ENCODE data around the gene ALG11.
A peak's percentile ranks its signal among the peaks of the same experiment; 100 is the strongest.
"Not testable (repeated sequence)": the region's sequence is repeated elsewhere in the genome, so short reads cannot be mapped to it uniquely, and the experiment has no call there.

ALG11 gene

DNA sequence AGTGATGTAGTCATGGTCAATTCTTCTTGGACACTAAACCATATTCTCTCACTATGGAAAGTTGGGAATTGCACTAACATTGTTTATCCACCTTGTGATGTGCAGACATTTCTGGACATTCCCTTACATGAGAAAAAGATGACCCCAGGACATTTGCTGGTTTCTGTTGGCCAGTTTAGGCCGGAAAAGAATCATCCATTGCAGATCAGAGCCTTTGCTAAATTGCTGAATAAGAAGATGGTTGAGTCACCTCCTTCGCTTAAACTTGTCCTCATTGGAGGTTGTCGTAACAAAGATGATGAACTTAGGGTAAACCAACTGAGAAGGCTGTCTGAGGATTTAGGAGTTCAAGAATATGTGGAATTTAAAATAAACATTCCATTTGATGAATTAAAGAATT, 12.3 kb downstream of the ALG11 start, which contains the start of gene UTP14C:
UTP14C (plus strand) TSS at position 211 of the 400 bp plus-strand sequence. CDS start 4,114 bp downstream, outside the sequence.
- no peak for DNase-seq (ENCODE audit: low read depth, low spot score)
- no peak within 1 kb of the TSS for H3K4me3 ChIP-seq (ENCODE audit: low read length)

DNA sequence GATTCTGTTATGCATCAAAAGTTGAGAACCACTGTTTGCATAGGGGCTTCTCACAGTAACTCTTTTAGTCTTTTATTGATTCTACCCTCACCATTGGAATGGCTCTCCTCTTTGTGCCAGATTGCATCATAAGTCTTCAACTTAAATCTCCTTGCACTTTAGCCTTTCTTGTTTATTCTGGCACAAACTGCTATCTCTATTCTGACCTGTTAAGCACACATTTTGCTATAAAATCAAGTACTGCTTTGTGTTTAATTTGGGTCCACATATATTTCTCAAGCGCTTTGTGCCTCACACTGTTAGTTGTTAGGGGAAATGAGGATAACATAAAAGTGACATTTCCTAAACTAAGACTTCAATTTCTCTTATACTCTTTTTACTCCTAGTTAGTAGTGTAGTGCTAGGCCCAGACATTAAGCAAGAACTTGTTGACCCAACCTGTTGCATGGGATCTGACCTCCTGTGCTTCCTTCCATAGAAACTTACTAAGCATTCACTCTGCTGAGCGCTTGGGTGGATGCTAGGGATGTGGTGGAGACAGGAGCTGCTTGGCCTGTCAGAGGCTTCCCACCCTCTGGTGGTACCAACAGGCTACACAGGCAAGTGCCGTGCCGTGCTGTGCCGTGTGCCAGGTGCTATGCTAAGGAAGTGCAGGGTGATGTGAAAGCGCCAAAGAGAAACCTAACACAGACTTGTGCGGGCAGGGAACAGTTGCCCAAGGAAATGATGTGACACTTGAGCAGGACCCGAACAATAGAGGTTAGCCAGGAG, 13.5 kb downstream of the ALG11 start:
- no peak for DNase-seq (ENCODE audit: low read depth, low spot score)
- H3K4me3 ChIP-seq (ENCODE audit: low read length) = no peak overlapping the region

DNA sequence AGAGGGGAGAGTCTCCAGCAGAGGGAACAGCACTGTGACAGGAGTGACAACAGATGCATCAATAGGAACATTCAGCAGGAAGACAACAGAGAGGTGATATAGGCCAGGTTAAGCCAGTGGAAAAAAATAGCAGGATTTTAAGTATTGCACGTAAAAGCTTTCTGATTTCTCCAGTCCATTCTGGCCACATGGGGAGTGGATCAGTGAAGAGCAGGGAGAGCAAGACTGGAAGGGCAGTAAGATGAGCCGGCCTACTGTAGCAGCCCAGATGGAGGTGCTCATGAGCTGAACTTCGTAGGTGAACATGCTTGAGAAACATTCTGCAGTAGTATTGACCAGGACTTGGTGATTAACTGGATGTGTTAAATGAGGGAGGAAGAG, 14.0 kb downstream of the ALG11 start:
- H3K4me3 ChIP-seq (ENCODE audit: low read length) = no peak overlapping the region
- DNase-seq (ENCODE audit: low read depth, low spot score) = no peak

DNA sequence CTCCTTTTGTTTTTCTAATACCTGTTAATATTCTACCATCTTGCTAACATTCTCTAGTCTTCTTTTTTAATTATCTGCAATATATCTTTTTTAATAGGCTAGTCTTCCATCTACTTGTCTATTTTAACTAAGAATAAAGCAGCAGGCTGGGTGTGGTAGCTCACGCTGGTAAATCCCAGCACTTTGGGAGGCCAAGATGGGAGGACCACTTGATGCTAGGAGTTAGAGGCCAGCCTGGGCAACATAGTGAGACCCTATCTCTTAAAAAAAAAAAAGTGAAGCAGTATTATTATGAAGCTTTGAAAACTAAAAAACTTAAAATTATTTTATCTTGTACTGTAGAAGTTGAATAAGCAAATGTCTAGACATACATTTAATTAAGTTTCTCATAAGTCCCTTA, 15.6 kb downstream of the ALG11 start:
- no peak for DNase-seq (ENCODE audit: low read depth, low spot score)
- no peak overlapping the region for H3K4me3 ChIP-seq (ENCODE audit: low read length)

DNA sequence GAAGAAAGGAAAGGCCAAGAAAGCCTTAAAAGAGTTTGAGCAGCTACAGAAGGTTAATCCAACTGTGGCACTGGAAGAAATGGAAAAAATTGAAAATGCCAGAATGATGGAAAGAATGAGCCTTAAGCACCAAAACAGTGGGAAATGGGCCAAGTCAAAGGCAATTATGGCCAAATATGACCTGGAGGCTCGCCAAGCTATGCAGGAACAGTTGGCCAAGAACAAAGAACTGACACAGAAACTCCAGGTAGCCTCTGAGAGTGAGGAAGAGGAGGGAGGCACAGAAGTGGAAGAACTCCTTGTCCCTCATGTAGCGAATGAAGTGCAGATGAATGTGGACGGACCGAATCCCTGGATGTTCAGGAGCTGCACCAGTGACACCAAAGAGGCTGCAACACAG, 17.4 kb downstream of the ALG11 start:
- no peak for DNase-seq (ENCODE audit: low read depth, low spot score)
- H3K4me3 ChIP-seq (ENCODE audit: low read length) = no peak overlapping the region

DNA sequence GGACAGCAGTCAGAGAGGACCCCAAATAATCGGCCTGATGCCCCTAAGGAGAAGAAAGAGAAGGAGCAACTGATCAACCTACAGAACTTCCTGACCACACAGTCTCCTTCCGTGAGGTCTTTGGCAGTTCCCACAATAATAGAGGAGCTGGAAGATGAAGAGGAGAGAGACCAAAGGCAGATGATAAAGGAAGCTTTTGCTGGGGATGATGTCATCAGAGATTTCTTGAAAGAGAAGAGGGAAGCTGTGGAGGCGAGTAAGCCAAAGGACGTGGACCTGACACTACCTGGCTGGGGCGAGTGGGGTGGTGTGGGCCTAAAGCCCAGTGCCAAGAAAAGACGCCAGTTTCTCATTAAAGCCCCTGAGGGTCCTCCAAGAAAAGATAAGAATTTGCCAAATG, 18.2 kb downstream of the ALG11 start:
- not testable (repeated sequence) for H3K4me3 ChIP-seq (ENCODE audit: low read length); DNase-seq (ENCODE audit: low read depth, low spot score)

DNA sequence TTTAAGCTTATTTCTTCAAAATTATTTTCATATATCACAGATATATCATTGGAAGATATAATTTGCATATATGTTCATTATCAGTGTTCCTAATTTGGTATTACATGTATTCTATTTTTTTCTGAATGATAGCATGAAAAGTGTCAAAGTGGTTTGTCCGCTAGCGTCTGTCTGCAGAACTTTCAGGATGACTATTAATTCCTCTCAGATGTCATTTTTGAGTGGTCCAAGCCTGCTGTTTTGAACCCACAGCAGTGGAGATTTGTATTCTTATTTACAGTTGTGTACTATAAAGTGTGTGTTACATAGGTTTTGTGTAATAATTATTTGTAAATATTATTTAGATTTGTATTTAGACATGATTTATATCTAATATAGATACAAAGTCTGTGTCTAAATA, 20.8 kb downstream of the ALG11 start:
- DNase-seq (ENCODE audit: low read depth, low spot score) = no peak
- H3K4me3 ChIP-seq (ENCODE audit: low read length) = no peak overlapping the region

DNA sequence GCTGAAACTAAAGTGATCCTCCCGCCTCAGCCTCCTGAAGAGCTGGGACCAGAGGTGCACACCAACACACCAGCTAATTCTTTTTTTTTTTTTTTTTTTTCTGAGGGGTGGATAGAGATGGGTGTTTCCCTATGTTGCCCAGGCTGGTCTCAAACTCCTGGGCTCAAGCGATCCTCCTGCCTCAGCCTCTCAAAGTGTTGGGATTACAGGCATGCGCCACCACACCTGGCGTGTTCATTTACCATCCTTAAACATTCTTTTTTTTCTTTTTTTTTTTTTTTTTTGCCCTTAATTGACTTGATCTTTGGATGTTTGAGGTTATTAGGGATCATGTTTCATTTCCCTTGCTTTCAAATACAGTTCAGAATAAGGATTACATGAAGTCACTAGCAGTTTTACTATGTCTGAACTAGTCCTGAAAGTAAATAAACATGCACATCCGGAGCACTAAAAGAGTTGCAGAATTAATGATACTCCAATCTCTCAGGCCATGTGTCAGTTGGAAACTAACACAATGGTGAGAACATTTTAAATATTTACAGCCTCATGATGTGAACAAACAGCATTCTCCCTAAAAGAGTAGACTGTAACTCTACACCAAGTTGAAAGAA, 22.5 kb downstream of the ALG11 start:
- H3K4me3 ChIP-seq (ENCODE audit: low read length) = no peak overlapping the region
- no peak for DNase-seq (ENCODE audit: low read depth, low spot score)

DNA sequence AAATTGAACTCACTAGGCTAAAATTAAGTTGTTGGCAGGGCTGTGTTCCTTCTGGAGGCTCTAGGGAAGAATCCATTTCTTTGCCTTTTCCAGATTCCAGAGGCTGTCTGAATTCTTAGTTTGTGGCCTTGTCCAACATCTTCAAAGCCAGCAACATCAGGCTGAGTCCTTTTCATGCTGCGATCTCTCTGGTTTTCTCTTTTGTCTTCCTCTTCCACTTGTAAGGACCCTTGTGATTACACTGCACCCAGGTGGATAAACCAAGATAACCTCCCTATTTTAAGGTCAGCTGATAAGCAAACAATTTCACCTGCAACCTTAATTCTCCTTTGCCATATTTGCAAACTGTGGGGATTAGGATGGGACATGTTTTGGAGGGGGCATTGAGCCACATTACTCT, 23.8 kb downstream of the ALG11 start:
- no peak overlapping the region for H3K4me3 ChIP-seq (ENCODE audit: low read length)
- DNase-seq (ENCODE audit: low read depth, low spot score) = no peak

DNA sequence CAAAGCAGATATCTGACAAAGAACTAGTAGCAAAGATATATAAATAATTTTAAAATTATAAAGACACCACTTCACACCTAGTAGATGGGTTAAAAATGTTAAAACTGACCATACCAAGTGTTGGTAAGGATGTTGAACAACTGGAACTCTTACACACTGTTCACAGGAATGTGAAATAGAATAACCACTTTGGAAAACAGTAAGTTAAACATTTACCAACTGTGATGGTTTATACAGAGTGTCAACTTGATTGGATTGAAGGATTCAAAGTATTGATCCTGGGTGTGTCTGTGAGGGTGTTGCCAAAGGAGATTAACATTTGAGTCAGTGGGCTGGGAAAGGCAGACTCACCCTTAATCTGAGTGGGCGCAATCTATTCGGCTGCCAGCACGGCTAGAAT, 31.5 kb downstream of the ALG11 start:
- no peak for DNase-seq (ENCODE audit: low read depth, low spot score)
- H3K4me3 ChIP-seq (ENCODE audit: low read length) = no peak overlapping the region

DNA sequence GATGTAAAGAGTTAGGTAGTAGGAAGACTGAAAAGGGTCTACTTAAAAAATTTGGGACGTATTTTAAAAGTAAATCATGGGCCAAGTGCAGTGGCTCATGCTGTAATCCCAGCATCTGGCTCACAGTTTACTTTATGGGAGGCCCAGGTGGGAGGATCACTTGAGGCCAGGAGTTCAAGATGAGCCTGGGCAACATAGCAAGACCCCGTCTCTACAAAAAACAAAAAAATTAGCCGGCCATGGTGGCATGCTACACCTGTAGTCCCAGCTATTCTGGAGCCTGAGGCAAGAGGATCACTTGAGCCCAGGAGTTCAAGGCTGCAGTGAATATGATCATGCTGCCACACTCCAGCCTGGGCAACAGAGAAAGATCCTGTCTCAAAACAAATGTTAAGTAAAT, 35.3 kb downstream of the ALG11 start:
- H3K4me3 ChIP-seq (ENCODE audit: low read length) = no peak overlapping the region
- no peak for DNase-seq (ENCODE audit: low read depth, low spot score)

DNA sequence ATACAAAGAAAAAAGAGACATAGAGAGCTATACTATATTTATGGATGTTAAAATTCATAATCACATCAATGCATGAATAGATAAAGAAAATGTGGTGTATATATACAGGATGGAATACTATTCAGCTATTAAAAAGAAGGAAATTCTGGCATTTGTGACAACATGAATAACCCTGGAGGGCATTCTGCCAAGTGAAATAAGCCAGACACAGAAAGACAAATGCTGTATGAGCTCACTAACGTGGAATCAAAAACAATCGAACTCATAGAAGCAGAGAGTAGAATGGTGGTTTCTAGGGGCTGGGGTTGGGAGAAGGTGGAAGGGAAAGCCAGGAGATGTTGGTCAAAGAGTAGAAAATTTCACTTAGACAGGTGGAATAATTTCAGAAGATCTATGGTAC, 36.3 kb downstream of the ALG11 start:
- no peak for DNase-seq (ENCODE audit: low read depth, low spot score)

DNA sequence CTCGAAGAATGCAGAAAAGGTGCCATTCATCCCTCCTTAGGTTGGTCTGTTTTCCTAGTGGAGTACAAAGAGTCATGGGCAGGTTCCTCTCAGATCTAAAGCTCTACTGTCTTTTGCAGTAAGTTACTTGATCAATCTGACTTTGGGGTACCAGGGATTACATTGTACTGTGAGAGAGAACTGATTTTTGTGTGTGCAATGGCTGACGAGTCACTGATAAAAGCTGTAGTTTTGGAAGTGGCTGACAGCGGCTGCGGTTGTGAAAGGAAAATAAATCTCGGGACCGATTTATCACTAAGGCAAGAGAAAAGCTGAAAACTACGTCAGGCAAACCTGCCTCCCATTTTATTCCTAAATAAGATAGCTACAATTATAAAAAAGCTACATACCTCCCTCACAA, 39.2 kb downstream of the ALG11 start:
- H3K4me3 ChIP-seq (ENCODE audit: low read length) = no peak overlapping the region
- no peak for DNase-seq (ENCODE audit: low read depth, low spot score)

More for the DNA sequence above, 36.3 kb downstream of the ALG11 start:
- no peak overlapping the region for H3K4me3 ChIP-seq (ENCODE audit: low read length)

DNA sequence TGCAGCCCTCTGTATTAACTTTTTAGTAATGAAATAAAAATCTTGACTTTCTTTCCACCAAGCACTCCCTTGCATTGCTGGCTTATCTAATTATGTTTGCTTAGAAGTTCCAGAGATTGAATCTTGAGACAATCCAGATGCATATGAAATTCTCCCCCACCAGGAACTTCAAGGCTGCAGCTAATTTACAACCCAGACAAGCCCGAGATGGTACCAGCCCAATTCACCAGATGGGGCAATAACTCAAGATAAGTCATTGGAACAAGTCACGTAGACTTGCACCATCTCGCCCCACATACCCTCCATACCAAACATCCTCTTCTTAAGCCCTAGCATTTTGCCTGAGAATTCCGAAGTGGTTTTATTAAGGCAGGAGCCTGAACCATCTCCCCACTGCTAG, 41.3 kb downstream of the ALG11 start:
- no peak overlapping the region for H3K4me3 ChIP-seq (ENCODE audit: low read length)
- DNase-seq (ENCODE audit: low read depth, low spot score) = no peak

DNA sequence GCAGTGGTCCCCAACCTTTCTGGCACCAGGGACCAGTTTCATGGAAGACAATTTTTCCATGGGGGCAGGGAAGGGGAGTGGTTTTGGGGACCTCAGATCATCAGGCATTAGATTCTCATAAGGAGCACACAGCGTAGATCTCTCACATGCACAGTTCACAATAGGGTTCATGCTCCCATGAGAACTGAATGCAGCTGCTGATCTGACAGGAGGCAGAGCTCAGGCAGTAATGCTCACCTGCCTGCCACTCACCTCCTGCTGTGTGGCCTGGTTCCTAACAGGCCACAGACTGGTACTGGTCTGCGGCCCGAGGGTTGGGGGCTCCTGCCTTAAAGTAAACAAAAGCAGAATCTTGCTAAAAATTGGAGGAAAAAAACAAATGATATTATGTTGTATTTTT, 48.9 kb downstream of the ALG11 start:
- H3K4me3 ChIP-seq (ENCODE audit: low read length); DNase-seq (ENCODE audit: low read depth, low spot score): not testable (repeated sequence)

DNA sequence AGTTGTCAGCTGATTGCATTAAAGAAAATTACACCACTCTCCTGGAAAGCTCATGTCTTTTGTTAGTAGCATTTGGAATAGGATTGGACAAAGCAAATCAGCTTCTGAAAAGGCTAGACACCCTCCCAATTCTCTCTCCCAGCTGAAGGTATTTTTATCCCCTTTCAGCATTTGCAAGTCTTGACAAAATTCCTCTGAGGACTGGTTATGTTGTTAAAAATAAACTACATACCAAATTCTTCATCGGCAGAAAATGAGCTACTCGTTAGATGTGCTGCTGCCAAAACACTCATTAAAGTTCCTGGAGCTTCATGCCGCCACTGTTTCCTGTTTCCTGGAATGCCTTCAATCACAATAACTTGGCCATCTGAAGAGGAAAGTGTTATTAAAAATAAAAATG, 49.4 kb downstream of the ALG11 start:
- DNase-seq (ENCODE audit: low read depth, low spot score) = no peak
- H3K4me3 ChIP-seq (ENCODE audit: low read length) = no peak overlapping the region

DNA sequence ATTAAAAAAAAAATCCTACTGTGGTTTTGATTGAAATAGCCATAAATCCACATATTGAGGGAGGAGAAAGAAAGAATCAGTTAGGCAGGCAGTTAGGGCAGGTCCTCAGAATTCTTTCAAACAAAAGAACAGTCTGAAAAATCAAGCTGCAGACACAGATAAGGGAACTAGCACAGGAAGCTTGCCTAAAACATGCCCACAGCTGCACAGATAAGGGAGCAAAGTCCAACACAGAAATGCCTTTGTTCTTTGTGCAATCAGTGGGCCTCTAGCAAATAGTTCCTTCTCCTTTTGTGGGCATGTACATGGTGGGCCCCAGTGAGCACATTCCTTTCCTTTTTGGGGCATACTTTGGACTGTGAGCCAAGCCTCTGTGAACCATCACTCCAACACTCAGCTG, 55.0 kb downstream of the ALG11 start:
- no peak overlapping the region for H3K4me3 ChIP-seq (ENCODE audit: low read length)
- DNase-seq (ENCODE audit: low read depth, low spot score) = no peak

DNA sequence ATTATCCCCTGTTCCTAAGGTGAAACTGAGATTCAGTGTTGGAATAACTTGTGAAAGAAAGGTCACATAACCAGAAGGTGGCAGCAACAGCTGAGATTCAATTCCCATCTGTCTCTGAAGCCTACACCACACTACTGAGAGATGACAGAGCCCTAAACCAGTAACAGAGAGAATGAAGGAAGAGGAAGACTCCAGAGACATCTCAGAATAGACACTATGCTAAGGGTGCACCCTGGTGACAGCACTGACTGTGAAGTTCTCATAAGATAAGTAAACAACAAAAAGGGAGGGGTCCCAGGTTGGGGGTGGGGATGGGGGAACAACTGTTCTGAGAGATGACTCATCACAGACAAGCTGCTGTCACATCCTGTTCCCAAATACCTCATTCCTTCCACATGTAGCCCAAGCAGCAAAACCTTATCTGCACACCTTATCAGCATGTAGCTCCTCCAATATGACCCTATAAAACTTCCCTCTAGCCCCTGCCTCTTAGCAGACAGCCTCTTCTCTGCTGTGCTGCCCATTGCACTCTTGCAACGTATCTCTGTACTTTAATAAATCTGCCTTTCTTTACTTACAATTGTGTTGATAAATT, 58.8 kb downstream of the ALG11 start:
- no peak overlapping the region for H3K4me3 ChIP-seq (ENCODE audit: low read length)
- DNase-seq (ENCODE audit: low read depth, low spot score) = peak; percentile 41

Measured in Jurkat, Clone E6-1 (cell line).